ENCODE data around the gene CARNS1.
A peak's percentile ranks its signal among the peaks of the same experiment; 100 is the strongest.

Gene CARNS1

GRCh38 chr11:67465189-67465510, 49.7 kb downstream of the CARNS1 start:
- TF ChIP-seq, protein P1, sequence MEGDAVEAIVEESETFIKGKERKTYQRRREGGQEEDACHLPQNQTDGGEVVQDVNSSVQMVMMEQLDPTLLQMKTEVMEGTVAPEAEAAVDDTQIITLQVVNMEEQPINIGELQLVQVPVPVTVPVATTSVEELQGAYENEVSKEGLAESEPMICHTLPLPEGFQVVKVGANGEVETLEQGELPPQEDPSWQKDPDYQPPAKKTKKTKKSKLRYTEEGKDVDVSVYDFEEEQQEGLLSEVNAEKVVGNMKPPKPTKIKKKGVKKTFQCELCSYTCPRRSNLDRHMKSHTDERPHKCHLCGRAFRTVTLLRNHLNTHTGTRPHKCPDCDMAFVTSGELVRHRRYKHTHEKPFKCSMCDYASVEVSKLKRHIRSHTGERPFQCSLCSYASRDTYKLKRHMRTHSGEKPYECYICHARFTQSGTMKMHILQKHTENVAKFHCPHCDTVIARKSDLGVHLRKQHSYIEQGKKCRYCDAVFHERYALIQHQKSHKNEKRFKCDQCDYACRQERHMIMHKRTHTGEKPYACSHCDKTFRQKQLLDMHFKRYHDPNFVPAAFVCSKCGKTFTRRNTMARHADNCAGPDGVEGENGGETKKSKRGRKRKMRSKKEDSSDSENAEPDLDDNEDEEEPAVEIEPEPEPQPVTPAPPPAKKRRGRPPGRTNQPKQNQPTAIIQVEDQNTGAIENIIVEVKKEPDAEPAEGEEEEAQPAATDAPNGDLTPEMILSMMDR (IDR thresholded peaks at IDR 0.05) = no peak

DNA sequence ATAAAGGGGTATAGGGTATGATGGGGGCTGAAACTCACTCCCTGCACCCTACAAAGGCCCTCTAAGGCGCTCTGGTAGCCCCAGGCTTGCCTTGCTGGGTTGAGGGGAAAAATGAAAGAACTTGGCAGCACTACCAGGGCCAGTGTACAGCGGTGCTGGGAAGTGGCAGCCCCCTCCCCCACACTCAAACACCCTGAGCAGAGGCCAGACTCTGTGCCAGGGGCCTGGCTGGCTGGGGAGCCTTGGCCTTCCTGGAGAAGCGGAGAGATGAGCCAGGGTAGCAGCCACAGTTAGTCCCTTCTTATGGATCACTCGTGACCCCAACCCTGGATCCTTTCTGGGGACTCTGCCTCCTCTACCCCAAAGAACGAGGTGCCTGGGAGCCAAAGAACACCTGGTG, 50.9 kb downstream of the CARNS1 start:
- TF ChIP-seq, protein P1 (IDR thresholded peaks at IDR 0.05) = no peak

DNA sequence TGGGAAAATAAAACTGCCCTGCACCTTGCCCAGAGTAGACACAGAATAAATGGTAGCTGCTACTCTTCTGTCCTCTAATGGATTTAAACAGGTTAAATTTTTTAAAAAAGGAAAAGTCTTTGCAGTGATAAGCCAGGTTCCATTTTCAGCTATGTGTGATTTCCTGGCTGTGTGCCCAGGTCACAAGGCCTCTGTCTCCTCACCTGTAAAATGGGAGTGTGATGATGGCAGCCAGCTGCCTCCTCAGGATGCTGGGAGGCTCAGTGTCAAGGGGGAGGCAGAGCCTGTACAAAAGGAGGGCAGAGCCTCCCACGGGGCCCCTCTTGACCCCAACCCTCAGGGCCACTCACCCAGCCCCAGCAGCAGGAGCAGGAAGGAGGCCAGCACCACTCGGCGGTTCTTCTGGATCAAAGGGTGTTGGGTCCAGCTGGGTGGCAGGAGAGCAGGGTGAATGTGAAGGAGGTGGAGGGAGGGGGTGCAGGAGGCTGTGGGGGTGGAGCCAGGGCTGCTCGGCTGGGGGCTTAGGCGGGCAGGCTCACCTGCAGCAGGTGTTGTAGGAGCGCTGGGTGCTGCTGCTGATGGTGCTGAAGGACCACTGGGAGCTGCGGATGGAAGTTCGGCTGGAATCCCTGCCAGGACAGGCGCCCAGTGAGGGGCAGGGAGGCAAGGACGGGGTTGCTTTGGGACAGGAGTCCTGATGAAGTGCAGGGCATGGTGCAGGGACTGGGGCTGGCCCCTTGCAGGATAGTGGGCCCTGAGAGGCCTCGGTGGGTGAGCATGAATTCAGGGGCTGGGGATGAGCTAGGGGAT, 51.7 kb downstream of the CARNS1 start:
- TF ChIP-seq, protein P1 (IDR thresholded peaks at IDR 0.05) = no peak

DNA sequence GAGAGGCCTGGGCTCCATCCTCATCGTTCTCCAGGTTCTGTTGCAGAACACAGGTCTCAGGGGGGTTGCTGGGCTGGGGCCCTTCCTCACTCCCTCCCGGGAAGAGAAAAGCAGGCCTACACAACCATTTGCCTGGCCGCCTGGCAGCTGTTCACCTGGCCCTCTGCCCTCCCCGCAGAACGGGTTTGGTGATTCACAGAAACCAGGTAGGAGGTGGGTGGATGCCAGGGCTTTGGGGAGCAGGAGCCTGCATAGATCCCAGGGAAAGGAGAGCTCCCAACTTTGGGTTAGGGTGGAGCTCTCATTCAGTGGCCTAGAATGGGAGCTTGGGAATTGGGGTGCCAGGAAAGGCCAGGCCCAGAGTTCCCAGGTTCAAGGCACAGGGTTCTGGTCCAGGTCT, 52.6 kb downstream of the CARNS1 start:
- TF ChIP-seq, protein P1 (IDR thresholded peaks at IDR 0.05) = no peak

- TF ChIP-seq, protein P1 (IDR thresholded peaks at IDR 0.05) = no peak
Measured at GRCh38 chr11:67468456-67468758, 52.9 kb downstream of the CARNS1 start.

DNA sequence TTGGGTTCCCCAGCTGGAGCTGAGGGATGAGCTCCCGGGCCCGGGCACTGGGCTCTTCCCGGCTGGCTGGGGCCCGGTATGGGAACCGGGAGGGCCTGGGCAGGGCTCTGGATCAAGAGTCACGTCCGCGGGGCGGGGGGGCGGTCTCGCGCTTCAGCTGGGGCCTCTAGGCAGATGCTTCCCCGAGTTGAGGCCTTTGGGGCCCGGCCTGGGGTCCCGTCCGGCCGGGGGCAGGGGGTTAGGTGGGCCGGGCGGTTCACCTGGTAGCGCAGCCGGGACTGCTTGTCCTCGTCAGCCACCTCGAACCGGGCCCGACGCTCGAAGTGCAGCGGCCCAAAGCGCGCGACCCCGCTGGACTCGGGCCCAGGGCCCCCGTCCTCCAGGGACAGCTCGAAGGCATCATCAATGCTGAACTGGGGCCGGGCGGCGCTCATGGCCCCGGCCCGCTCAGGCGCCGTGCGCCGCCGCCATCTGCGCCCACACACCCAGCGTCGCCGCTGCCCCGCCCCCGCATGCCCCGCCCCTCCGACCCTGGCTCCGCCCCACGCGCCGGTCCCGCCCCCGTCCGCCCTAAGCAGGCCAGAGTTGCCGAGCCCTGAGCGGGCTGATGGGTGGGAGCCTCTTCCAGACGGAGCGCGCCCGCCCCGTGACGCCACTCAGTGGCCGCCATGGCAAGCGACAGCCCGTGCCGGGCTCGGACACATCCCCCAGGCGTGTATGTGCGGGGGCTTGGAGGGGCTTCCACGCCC, 53.5 kb downstream of the CARNS1 start, which contains the start of gene TMEM134:
Gene TMEM134, minus strand, starts transcription at position 493 of the 749 bp plus-strand sequence. Its CDS starts 59 bp downstream, at position 434.
- TF ChIP-seq, protein P1 (IDR thresholded peaks at IDR 0.05) = peak; percentile 51

GRCh38 chr11:67469508-67469811, 54.0 kb downstream of the CARNS1 start:
- TF ChIP-seq, protein P1 (IDR thresholded peaks at IDR 0.05) = no peak; the same call in 1 of the 2 replicates
